Kidney (tissue), 14 donors: Measurements from ENCODE around the gene CCDC181. TPM values are rescaled to one million over a fixed set of nuclear protein-coding genes. Genes with fewer than 3 reads are reported as not detected.

ENCODE experiments used
- DNase-seq, 5 donors: peaks; one replicate each; pipeline ENCODE4 v3.0.0-alpha.2; 2013 to 2020
- FAIRE-seq: peaks from 2 replicates; lab custom pipeline; 2012; peaks lifted over from hg19 to GRCh38; lab: Jason Lieb, UNC
- H3K27ac ChIP-seq, 2 donors: one replicate each; pipeline ENCODE4 v1.7.0; 2013; ENCODE audit warnings: low read depth in 2 of 2, low read length in 2 of 2, inconsistent platforms in 1 of 2
- H3K27me3 ChIP-seq: one replicate; pipeline ENCODE4 v1.7.1; 2013; ENCODE audit warnings: low read length, inconsistent platforms; ENCODE audit not compliant: control insufficient read depth, insufficient read depth
- H3K36me3 ChIP-seq, 3 donors: one replicate each; pipeline versions ENCODE4 v1.7.0 to v1.7.1; 2013; ENCODE audit warnings: low read length in 3 of 3, control low read depth in 1 of 3, inconsistent platforms in 1 of 3; ENCODE audit not compliant: insufficient read depth in 3 of 3, control insufficient read depth in 2 of 3
- H3K4me1 ChIP-seq, 3 donors: one replicate each; pipeline versions ENCODE4 v1.7.0 to v1.7.1; 2013; ENCODE audit warnings: low read length in 3 of 3, inconsistent platforms in 1 of 3, low read depth in 1 of 3; ENCODE audit not compliant: control insufficient read depth in 2 of 3, insufficient read depth in 2 of 3
- H3K4me3 ChIP-seq, 3 donors: one replicate each; pipeline versions ENCODE4 v1.7.0 to v1.8.1; 2013; ENCODE audit warnings: low read length in 3 of 3, control low read depth in 1 of 3, inconsistent platforms in 1 of 3
- H3K9ac ChIP-seq, 3 donors: one replicate each; pipeline versions ENCODE4 v1.7.0 to v1.7.1; 2013; ENCODE audit warnings: low read length in 3 of 3, control low read depth in 1 of 3, inconsistent platforms in 1 of 3
- H3K9me3 ChIP-seq, 3 donors: one replicate each; pipeline versions ENCODE4 v1.7.0 to v1.7.1; 2013; ENCODE audit warnings: low read length in 3 of 3, control low read depth in 1 of 3, inconsistent platforms in 1 of 3; ENCODE audit not compliant: control insufficient read depth in 2 of 3, insufficient read depth in 1 of 3
- CTCF ChIP-seq: IDR thresholded peaks from 3 replicates; pipeline ENCODE4 v1.5.1; 2012; ENCODE audit warnings: mild to moderate bottlenecking, moderate library complexity, borderline replicate concordance; ENCODE audit not compliant: insufficient read depth; ENCODE audit errors: extremely low read depth
- intact Hi-C: fragments of 100-400 bp; cut with DNase I; formaldehyde crosslinking; loops from one replicate; pipeline ENCODE4 v1.11.1; 2022
- polyA plus RNA-seq: library from polyadenylated mRNA; stranded (reverse); fragments of 350-450 nt; fragmentation: Illumina TruSeq; extraction: RNeasy Lipid Tissue Mini Kit (QIAGEN cat#74804); gene quantifications from one replicate; pipeline ENCODE4 v1.2.3, GENCODE V29; 2014; ENCODE audit warnings: low read depth, low replicate concordance; ENCODE audit not compliant: insufficient read depth
- total RNA-seq: library from RNA; stranded (reverse); fragmentation: NEBNext Ultra II Directional; extraction: Animal tissue kit (Norgen Biotek cat#: 25700); gene quantifications from one replicate; pipeline ENCODE4 v1.2.1, GENCODE V29; 2021
- donor health status: control.
- donor health status: control.
- donor health status: control.
- donor health status: control.
- donor health status: control.
- donor health status: DM: yes; HTN: yes; CAD: no.
- donor health status: Normal renal cell carcinoma (clear cell type).

CCDC181 gene
- total and polyA plus RNA-seq, 2 donors from 2014 or later = 4.8 to 8.2 TPM

DNA sequence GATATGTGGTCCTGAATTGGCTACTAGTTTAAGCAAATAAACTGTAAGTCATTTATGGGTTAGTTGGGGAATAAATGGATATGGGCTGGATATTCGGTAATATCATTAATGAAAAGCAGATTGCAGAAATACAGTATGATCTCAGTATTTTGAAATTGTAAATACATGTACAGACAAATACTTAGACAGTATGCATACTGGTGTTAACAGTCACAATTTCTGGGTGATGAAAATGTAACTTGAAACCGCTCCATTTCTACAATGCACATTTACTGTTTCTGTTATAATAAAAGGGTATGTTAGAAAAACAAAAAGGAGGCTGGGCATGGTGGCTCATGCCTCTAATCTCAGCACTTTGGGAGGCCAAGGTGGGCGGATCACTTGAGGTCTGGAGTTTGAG is 31.3 kb downstream of the CCDC181 start:
- intact Hi-C loops = no loop called here
- TF ChIP-seq CTCF = no peak
- FAIRE-seq (no peak), DNase-seq (no peak)
- H3K4me1 ChIP-seq = no peaks in the 10 kb centered on the region
- no peak overlapping the region for H3K9ac ChIP-seq
- H3K27ac ChIP-seq = no peak overlapping the region
- H3K4me3 ChIP-seq = no peak overlapping the region
- no peaks in the 10 kb centered on the region for H3K27me3 ChIP-seq
- peaks cover 0 to 14% (median 0%) of the 10 kb centered on the region in 3 donors for H3K36me3 ChIP-seq
- no peaks in the 10 kb centered on the region for H3K9me3 ChIP-seq

DNA sequence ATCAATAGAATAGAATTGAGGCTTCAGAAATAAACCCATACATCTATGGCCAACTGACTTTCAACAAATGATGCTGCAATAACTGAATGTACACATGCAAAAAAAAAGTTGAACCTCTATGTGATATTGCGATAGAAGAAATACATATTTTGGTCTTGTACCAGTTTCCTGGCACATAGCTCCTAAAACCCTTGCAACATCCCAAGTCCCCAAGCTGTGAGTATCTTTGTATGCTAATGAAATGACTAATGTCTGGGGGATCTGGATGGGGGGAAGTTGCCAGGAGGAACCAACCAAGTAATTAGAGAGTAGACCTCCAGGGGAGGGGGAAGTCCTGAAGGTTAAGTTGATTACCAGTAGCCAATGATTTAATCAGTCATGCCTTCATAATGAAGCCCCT is 34.9 kb downstream of the CCDC181 start:
- no peak overlapping the region for H3K4me3 ChIP-seq
- TF ChIP-seq CTCF = no peak
- DNase-seq = no peak
- intact Hi-C loops = no loop called here
- FAIRE-seq = no peak
- no peak overlapping the region for H3K27ac ChIP-seq
- H3K4me1 ChIP-seq = no peaks in the 10 kb centered on the region
- H3K36me3 ChIP-seq = peaks cover 0 to 15% (median 1%) of the 10 kb centered on the region in 3 donors
- no peaks in the 10 kb centered on the region for H3K27me3 ChIP-seq
- no peaks in the 10 kb centered on the region for H3K9me3 ChIP-seq
- H3K9ac ChIP-seq = no peak overlapping the region

GRCh38 chr1:169390303-169390702 is 37.0 kb downstream of the CCDC181 start:
- Histone ChIP-seq H3K36me3 (peaks cover 0 to 15% (median 5%) of the 10 kb centered on the region in 3 donors), H3K4me3 (no peak overlapping the region), H3K27ac (no peak overlapping the region), H3K27me3 (no peaks in the 10 kb centered on the region), H3K9me3 (no peaks in the 10 kb centered on the region), H3K4me1 (no peaks in the 10 kb centered on the region), H3K9ac (no peak overlapping the region)
- FAIRE-seq = no peak
- intact Hi-C loops = no loop called here
- TF ChIP-seq CTCF = no peak
- DNase-seq = no peak

- H3K4me1 ChIP-seq = no peaks in the 10 kb centered on the region
- intact Hi-C loops = no loop called here
- no peak overlapping the region for H3K4me3 ChIP-seq
- no peak overlapping the region for H3K9ac ChIP-seq
- no peak for DNase-seq
- no peaks in the 10 kb centered on the region for H3K9me3 ChIP-seq
- peaks cover 0 to 28% (median 14%) of the 10 kb centered on the region in 3 donors for H3K36me3 ChIP-seq
- H3K27ac ChIP-seq = no peak overlapping the region
- FAIRE-seq = no peak
- TF ChIP-seq CTCF = no peak
- H3K27me3 ChIP-seq = no peaks in the 10 kb centered on the region
These were observed 39.9 kb downstream of the CCDC181 start for GRCh38 chr1:169387399-169387798.
